Measurements from ENCODE around the gene INHBA.

INHBA gene

GRCh38 chr7:41701068-41701941 lies 1.6 kb downstream of the INHBA start:
- no peak for DNase-seq (ENCODE audit: insufficient read length, low spot score)
- no peak for FAIRE-seq
- TF ChIP-seq POLR2A (IDR thresholded peaks at IDR 0.05; ENCODE audit: low read depth, low read length) (no peak), PAX5 (IDR thresholded peaks at IDR 0.05; ENCODE audit: insufficient read depth, low read length, severe bottlenecking) (no peak), SPI1 (IDR thresholded peaks at IDR 0.05; ENCODE audit: low read depth, low read length) (no peak), TAF1 (IDR thresholded peaks at IDR 0.05; ENCODE audit: low read depth, low read length) (no peak), POU2F2 (IDR thresholded peaks at IDR 0.05; ENCODE audit: low read depth, low read length) (no peak), POLR2AphosphoS5 (IDR thresholded peaks at IDR 0.05; ENCODE audit: low read depth, low read length) (no peak)

GRCh38 chr7:41700044-41700471 lies 2.8 kb downstream of the INHBA start:
- FAIRE-seq (no peak), DNase-seq (ENCODE audit: insufficient read length, low spot score) (no peak)
- TF ChIP-seq POU2F2 (IDR thresholded peaks at IDR 0.05; ENCODE audit: low read depth, low read length), result no peak
- no peak for TF ChIP-seq TAF1 (IDR thresholded peaks at IDR 0.05; ENCODE audit: low read depth, low read length)
- no peak for TF ChIP-seq POLR2AphosphoS5 (IDR thresholded peaks at IDR 0.05; ENCODE audit: low read depth, low read length)
- no peak for TF ChIP-seq SPI1 (IDR thresholded peaks at IDR 0.05; ENCODE audit: low read depth, low read length)
- TF ChIP-seq POLR2A (IDR thresholded peaks at IDR 0.05; ENCODE audit: low read depth, low read length), result no peak
- no peak for TF ChIP-seq PAX5 (IDR thresholded peaks at IDR 0.05; ENCODE audit: insufficient read depth, low read length, severe bottlenecking)

GRCh38 chr7:41699516-41699915 lies 3.4 kb downstream of the INHBA start:
- TF ChIP-seq POLR2AphosphoS5 (IDR thresholded peaks at IDR 0.05; ENCODE audit: low read depth, low read length) (no peak), PAX5 (IDR thresholded peaks at IDR 0.05; ENCODE audit: insufficient read depth, low read length, severe bottlenecking) (no peak), SPI1 (IDR thresholded peaks at IDR 0.05; ENCODE audit: low read depth, low read length) (no peak), POLR2A (IDR thresholded peaks at IDR 0.05; ENCODE audit: low read depth, low read length) (no peak), POU2F2 (IDR thresholded peaks at IDR 0.05; ENCODE audit: low read depth, low read length) (no peak), TAF1 (IDR thresholded peaks at IDR 0.05; ENCODE audit: low read depth, low read length) (no peak)
- DNase-seq (ENCODE audit: insufficient read length, low spot score) (no peak), FAIRE-seq (no peak)

- TF ChIP-seq PAX5 (IDR thresholded peaks at IDR 0.05; ENCODE audit: insufficient read depth, low read length, severe bottlenecking) (no peak), POU2F2 (IDR thresholded peaks at IDR 0.05; ENCODE audit: low read depth, low read length) (no peak), POLR2AphosphoS5 (IDR thresholded peaks at IDR 0.05; ENCODE audit: low read depth, low read length) (no peak), POLR2A (IDR thresholded peaks at IDR 0.05; ENCODE audit: low read depth, low read length) (no peak), SPI1 (IDR thresholded peaks at IDR 0.05; ENCODE audit: low read depth, low read length) (no peak), TAF1 (IDR thresholded peaks at IDR 0.05; ENCODE audit: low read depth, low read length) (no peak)
- FAIRE-seq, result no peak
These were observed 4.2 kb downstream of the INHBA start for GRCh38 chr7:41698726-41699125.

GRCh38 chr7:41698114-41698513 lies 4.8 kb downstream of the INHBA start:
- DNase-seq (ENCODE audit: insufficient read length, low spot score) (no peak), FAIRE-seq (no peak)
- TF ChIP-seq TAF1 (IDR thresholded peaks at IDR 0.05; ENCODE audit: low read depth, low read length) (no peak), SPI1 (IDR thresholded peaks at IDR 0.05; ENCODE audit: low read depth, low read length) (no peak), POLR2A (IDR thresholded peaks at IDR 0.05; ENCODE audit: low read depth, low read length) (no peak), POU2F2 (IDR thresholded peaks at IDR 0.05; ENCODE audit: low read depth, low read length) (no peak), PAX5 (IDR thresholded peaks at IDR 0.05; ENCODE audit: insufficient read depth, low read length, severe bottlenecking) (no peak), POLR2AphosphoS5 (IDR thresholded peaks at IDR 0.05; ENCODE audit: low read depth, low read length) (no peak)

More at GRCh38 chr7:41698726-41699125, 4.2 kb downstream of the INHBA start:
- no peak for DNase-seq (ENCODE audit: insufficient read length, low spot score)

- DNase-seq (ENCODE audit: insufficient read length, low spot score), result peak; percentile 17
- TF ChIP-seq PAX5 (IDR thresholded peaks at IDR 0.05; ENCODE audit: insufficient read depth, low read length, severe bottlenecking) (no peak), SPI1 (IDR thresholded peaks at IDR 0.05; ENCODE audit: low read depth, low read length) (no peak), POLR2A (IDR thresholded peaks at IDR 0.05; ENCODE audit: low read depth, low read length) (no peak), POLR2AphosphoS5 (IDR thresholded peaks at IDR 0.05; ENCODE audit: low read depth, low read length) (no peak)
- FAIRE-seq, result no peak
These were observed 6.5 kb downstream of the INHBA start for GRCh38 chr7:41696323-41696916.

- DNase-seq (ENCODE audit: insufficient read length, low spot score) (no peak), FAIRE-seq (no peak)
- TF ChIP-seq POLR2AphosphoS5 (IDR thresholded peaks at IDR 0.05; ENCODE audit: low read depth, low read length) (no peak), PAX5 (IDR thresholded peaks at IDR 0.05; ENCODE audit: insufficient read depth, low read length, severe bottlenecking) (no peak), SPI1 (IDR thresholded peaks at IDR 0.05; ENCODE audit: low read depth, low read length) (no peak), POLR2A (IDR thresholded peaks at IDR 0.05; ENCODE audit: low read depth, low read length) (no peak), TAF1 (IDR thresholded peaks at IDR 0.05; ENCODE audit: low read depth, low read length) (no peak), POU2F2 (IDR thresholded peaks at IDR 0.05; ENCODE audit: low read depth, low read length) (no peak)
These were observed 7.1 kb downstream of the INHBA start for GRCh38 chr7:41695661-41696322.

- TF ChIP-seq POLR2A (IDR thresholded peaks at IDR 0.05; ENCODE audit: low read depth, low read length) (no peak), PAX5 (IDR thresholded peaks at IDR 0.05; ENCODE audit: insufficient read depth, low read length, severe bottlenecking) (no peak), SPI1 (IDR thresholded peaks at IDR 0.05; ENCODE audit: low read depth, low read length) (no peak), TAF1 (IDR thresholded peaks at IDR 0.05; ENCODE audit: low read depth, low read length) (no peak), POLR2AphosphoS5 (IDR thresholded peaks at IDR 0.05; ENCODE audit: low read depth, low read length) (no peak), POU2F2 (IDR thresholded peaks at IDR 0.05; ENCODE audit: low read depth, low read length) (no peak)
- FAIRE-seq, result no peak
- no peak for DNase-seq (ENCODE audit: insufficient read length, low spot score)
These were observed 8.4 kb downstream of the INHBA start for GRCh38 chr7:41694495-41694894.
